HG03108 (cell line): Measurements from ENCODE around the gene LCN9.
"Not testable (repeated sequence)": the region's sequence is repeated elsewhere in the genome, so short reads cannot be mapped to it uniquely, and the experiment has no call there.

Experiments used
- ATAC-seq: cut with Tn5 transposase; IDR thresholded peaks from one replicate; pipeline ENCODE4 v1.9.1; 2021; ENCODE audit warnings: moderate library complexity; ENCODE audit not compliant: unreplicated experiment

LCN9 gene

GRCh38 chr9:135670721-135671590 lies 7.8 kb downstream of the LCN9 start:
- ATAC-seq: no peak

- no peak for ATAC-seq
These were observed 8.5 kb downstream of the LCN9 start for GRCh38 chr9:135671591-135672041.

- ATAC-seq: not testable (repeated sequence)
These were observed 9.7 kb downstream of the LCN9 start for GRCh38 chr9:135672786-135673185.

GRCh38 chr9:135673941-135674340 lies 10.8 kb downstream of the LCN9 start:
- no peak for ATAC-seq

- no peak for ATAC-seq
These were observed 11.9 kb downstream of the LCN9 start for GRCh38 chr9:135674977-135675376.

GRCh38 chr9:135676891-135677290 lies 13.8 kb downstream of the LCN9 start:
- ATAC-seq: no peak

GRCh38 chr9:135677641-135678168 lies 14.6 kb downstream of the LCN9 start:
- ATAC-seq: no peak

GRCh38 chr9:135678236-135679017 lies 15.3 kb downstream of the LCN9 start:
- ATAC-seq: no peak

GRCh38 chr9:135680056-135680455 lies 16.9 kb downstream of the LCN9 start:
- ATAC-seq: no peak

GRCh38 chr9:135681161-135681560 lies 18.1 kb downstream of the LCN9 start:
- ATAC-seq: no peak

- no peak for ATAC-seq
These were observed 20.4 kb downstream of the LCN9 start for GRCh38 chr9:135683401-135684034.

GRCh38 chr9:135684691-135685090 lies 21.6 kb downstream of the LCN9 start:
- no peak for ATAC-seq

- no peak for ATAC-seq
These were observed 24.1 kb downstream of the LCN9 start for GRCh38 chr9:135687216-135687615.

- ATAC-seq: no peak
These were observed 25.9 kb downstream of the LCN9 start for GRCh38 chr9:135689011-135689410.

- ATAC-seq: no peak
These were observed 27.9 kb downstream of the LCN9 start for GRCh38 chr9:135690836-135691570.

GRCh38 chr9:135692410-135692809 lies 29.3 kb downstream of the LCN9 start:
- no peak for ATAC-seq

- no peak for ATAC-seq
These were observed 30.2 kb downstream of the LCN9 start for GRCh38 chr9:135693265-135693664.

- ATAC-seq: no peak
These were observed 30.7 kb downstream of the LCN9 start for GRCh38 chr9:135693771-135694170.

GRCh38 chr9:135694414-135694813 lies 31.3 kb downstream of the LCN9 start:
- no peak for ATAC-seq

GRCh38 chr9:135695036-135695435 lies 31.9 kb downstream of the LCN9 start:
- ATAC-seq: no peak

GRCh38 chr9:135695642-135696041 lies 32.5 kb downstream of the LCN9 start:
- no peak for ATAC-seq
